K562 (cell line): ENCODE results near the gene EPPIN. TPM values are rescaled to one million over a fixed set of nuclear protein-coding genes. Genes with fewer than 3 reads are reported as not detected.
A peak's percentile ranks its signal among the peaks of the same experiment; 100 is the strongest.

Experiments
- ATAC-seq: fragments of 200-7000 bp; cut with Tn5 transposase; 3 replicates; pipeline ENCODE4 v1.9.1; 2020; ENCODE audit warnings: moderate library complexity
- BruUV-seq: library from RNA; stranded (reverse); fragments of 400-500 nt; replicated peaks from 2 replicates; lab custom pipeline; 2021; lab: Mats Ljungman, UMichigan
- CTCF ChIA-PET: fragments of 300-600 bp; formaldehyde crosslinking; extraction: SDS; loops from one replicate; lab custom pipeline; 2021; ENCODE audit warnings: low intra/inter-chr PET ratio; lab: Yijun Ruan, JAX
- POLR2A ChIA-PET: fragments of 300-600, 350-650 bp; sonication (Branson Sonifier 250); formaldehyde crosslinking; extraction: SDS; loops from one replicate; lab custom pipeline; 2021; ENCODE audit warnings: antibody characterized with exemption, inconsistent platforms; lab: Yijun Ruan, JAX
- DNase-seq, 4 experiments: peaks; one replicate each; pipeline versions ENCODE4 v3.0.0 to v3.0.0-alpha.2; 2011 to 2018; ENCODE audit warnings: low spot score in 3 of 4, mixed read lengths in 3 of 4; ENCODE audit errors: extremely low read depth in 1 of 4
- FAIRE-seq: peaks from 2 replicates; lab custom pipeline; 2011; peaks lifted over from hg19 to GRCh38; lab: Jason Lieb, UNC
- H2AFZ ChIP-seq: 2 replicates; pipeline ENCODE4 v1.6.0; 2011; ENCODE audit warnings: low read depth, low read length, control low read depth, inconsistent platforms
- H3K27ac ChIP-seq: fragments of 200-600 bp; 3 replicates; pipeline ENCODE4 v1.8.0; 2011; ENCODE audit warnings: low read depth, mild to moderate bottlenecking, control low read depth, inconsistent platforms, low read length, moderate library complexity, mixed read lengths; ENCODE audit errors: extremely low read depth
- H3K27me3 ChIP-seq, 2 experiments: fragments of 300-600 bp in 1 of 2; 2 replicates in 1 of 2; 3 replicates in 1 of 2; pipeline versions ENCODE4 v1.6.0 to v1.8.0; 2011; ENCODE audit warnings: inconsistent platforms in 2 of 2, low read length in 2 of 2, mild to moderate bottlenecking in 1 of 2, mixed read lengths in 1 of 2, moderate library complexity in 1 of 2; ENCODE audit not compliant: control insufficient read depth in 2 of 2, insufficient read depth in 2 of 2
- H3K36me3 ChIP-seq: fragments of 300-600 bp; 3 replicates; pipeline ENCODE4 v1.8.0; 2011; ENCODE audit warnings: mild to moderate bottlenecking, low read length, inconsistent platforms; ENCODE audit not compliant: control insufficient read depth, insufficient read depth
- H3K4me1 ChIP-seq, 2 experiments: fragments of 200-600 bp in 1 of 2; replicated peaks in 1 of 2; 2 replicates in 1 of 2; 3 replicates in 1 of 2; pipeline versions ENCODE4 v1.5.1 to v1.8.0; 2011; ENCODE audit warnings: inconsistent platforms in 2 of 2, low read length in 2 of 2, mild to moderate bottlenecking in 1 of 2, mixed read lengths in 1 of 2, moderate library complexity in 1 of 2; ENCODE audit not compliant: control insufficient read depth in 2 of 2, insufficient read depth in 2 of 2
- H3K4me2 ChIP-seq: 2 replicates; pipeline ENCODE4 v1.6.1; 2011; ENCODE audit warnings: low read length, control low read depth, inconsistent platforms, mixed read lengths; ENCODE audit not compliant: insufficient read depth
- H3K4me3 ChIP-seq: fragments of 200-600 bp; sonication (generic), shearing (Covaris generic); 2 replicates; pipeline ENCODE4 v1.5.1; 2016; ENCODE audit warnings: control low read depth, inconsistent platforms
- H3K79me2 ChIP-seq: fragments of 200-600 bp; 3 replicates; pipeline ENCODE4 v1.8.0; 2011; ENCODE audit warnings: low read length, inconsistent platforms; ENCODE audit not compliant: control insufficient read depth, insufficient read depth
- H3K9ac ChIP-seq, 2 experiments: 2 replicates each; pipeline versions ENCODE4 v1.6.0 to v1.6.1; 2011; ENCODE audit warnings: low read depth in 2 of 2, low read length in 2 of 2, control low read depth in 1 of 2, inconsistent platforms in 1 of 2, mild to moderate bottlenecking in 1 of 2, mixed read lengths in 1 of 2; ENCODE audit not compliant: insufficient read depth in 1 of 2
- H3K9me1 ChIP-seq: one replicate; pipeline ENCODE4 v1.6.0; 2011; ENCODE audit warnings: inconsistent platforms, mild to moderate bottlenecking, low read length, moderate library complexity; ENCODE audit not compliant: control insufficient read depth, insufficient read depth
- H3K9me3 ChIP-seq: replicated peaks from 2 replicates; pipeline ENCODE4 v1.5.1; 2011; ENCODE audit warnings: low read depth, low read length, inconsistent platforms; ENCODE audit not compliant: control insufficient read depth, insufficient read depth
- H4K20me1 ChIP-seq: replicated peaks from 2 replicates; pipeline ENCODE4 v1.6.1; 2011; ENCODE audit warnings: low read length, inconsistent platforms, mixed read lengths; ENCODE audit not compliant: control insufficient read depth, insufficient read depth
- NEUROD1 ChIP-seq: fragments of 150-350 bp; IDR thresholded peaks from 2 replicates; pipeline ENCODE4 v1.6.1; 2014; ENCODE audit warnings: borderline replicate concordance, low read length, low read depth; ENCODE audit not compliant: partially characterized antibody
- NKRF ChIP-seq: fragments of 450-650 bp; IDR thresholded peaks from 2 replicates; pipeline ENCODE4 v1.6.1; 2016; ENCODE audit warnings: borderline replicate concordance
- UBTF ChIP-seq, 2 experiments: IDR thresholded peaks; 2 replicates each; pipeline ENCODE4 v1.6.1; 2012; ENCODE audit warnings: improper control_type of control experiment in 2 of 2, low read depth in 2 of 2, low read length in 2 of 2, borderline replicate concordance in 1 of 2
- ZBTB26 ChIP-seq: fragments of 450-650 bp; formaldehyde crosslinking; IDR thresholded peaks from 2 replicates; pipeline ENCODE4 v1.4.0; 2022; ENCODE audit warnings: missing genetic modification characterization
- ZMIZ1 ChIP-seq, 2 experiments: fragments of 150-350 bp in 1 of 2; IDR thresholded peaks; 2 replicates each; pipeline ENCODE4 v1.6.1; 2012 to 2016; ENCODE audit warnings: low read depth in 2 of 2, low read length in 2 of 2, mild to moderate bottlenecking in 1 of 2, moderate library complexity in 1 of 2
- WGBS: fragments of 100-300 bp; shearing (Covaris generic); methylation state at CpG from one replicate; pipeline ENCODE4 v1.1.6; 2016; ENCODE audit warnings: low coverage, mixed read lengths; ENCODE audit not compliant: insufficient coverage; ENCODE audit errors: missing lambda C conversion rate; 5-methylcytosine and 5-hydroxymethylcytosine counted together
- in situ Hi-C: fragments of 300-500 bp; cut with MboI; formaldehyde crosslinking; loops from 4 replicates; pipeline ENCODE4 v1.15.0; 2018; ENCODE audit warnings: inconsistent platforms, mixed read lengths
- intact Hi-C: fragments of 100-400 bp; cut with micrococcal nuclease; formaldehyde crosslinking; loops from 2 replicates; pipeline ENCODE4 v1.14.2; 2022
- polyA plus RNA-seq, 8 experiments: library from polyadenylated mRNA; depleted of rRNA in 4 of 8; stranded (reverse) in 5 of 8; unstranded in 3 of 8; fragments of >200 nt; fragmentation: Nextera tagmentation in 2 of 8; fragmentation: Illumina TruSeq in 1 of 8; extraction: Ambion mirVana in 2 of 8; extraction: Trizol in 1 of 8; gene quantifications; 2 replicates each; pipeline versions ENCODE4 v1.2.1 to v1.2.3, GENCODE V29; 2011 to 2014; ENCODE audit warnings: inconsistent platforms in 1 of 8, missing spikeins in 1 of 8
- total RNA-seq, 7 experiments: library from RNA; depleted of rRNA in 6 of 7; stranded (reverse); fragments of >200 nt in 6 of 7; fragmentation: Illumina TruSeq in 2 of 7; extraction: Trizol in 2 of 7; gene quantifications; 2 replicates each; pipeline versions ENCODE4 v1.2.1 to v1.2.3, GENCODE V29; 2011 to 2021; ENCODE audit warnings: low replicate concordance in 1 of 7

The EPPIN gene
- total and polyA plus RNA-seq, 9 of the 15 experiments (the other 6 are each of a cell fraction or from before 2014, with no cell fraction given) = not detected

GRCh38 chr20:45592574-45593189 lies 45.5 kb upstream of the EPPIN start:
- ChIA-PET CTCF (interaction anchor here (0.6 to 3.5 kb wide), 5 partner anchors 102 to 183 kb away, joined by 3 to 29 read pairs (median 3); no protein-coding TSS in a partner anchor), POLR2A (no interaction called here)
- no peak overlapping the region for H3K27ac ChIP-seq
- peak; percentile 94 for FAIRE-seq
- no peaks in the 10 kb centered on the region for H3K36me3 ChIP-seq
- peak; percentile 19 to 71 (median 40) for DNase-seq
- no peak overlapping the region for H3K4me2 ChIP-seq
- peaks cover 0 to 3% of the 10 kb centered on the region in 2 experiments; a peak in 1 of 5 replicates for H3K27me3 ChIP-seq
- no peaks in the 10 kb centered on the region for H3K4me1 ChIP-seq
- no peak overlapping the region for H2AFZ ChIP-seq
- no peak overlapping the region for H3K4me3 ChIP-seq
- in situ Hi-C loops (no loop called here), intact Hi-C loops (loop anchor here (1.0 kb wide), 1 partner anchor 179 kb away; no protein-coding TSS in a partner anchor)
- no peaks in the 10 kb centered on the region for H3K79me2 ChIP-seq
- H4K20me1 ChIP-seq = no peaks in the 10 kb centered on the region
- no peaks in the 10 kb centered on the region for H3K9me3 ChIP-seq
- ATAC-seq = peak; percentile 92
- WGBS = 1% methylated on average over 4 of the region's 5 CpGs
- BruUV-seq = no TSS peak
- no peak overlapping the region for H3K9ac ChIP-seq
- no peaks in the 10 kb centered on the region for H3K9me1 ChIP-seq
- TF ChIP-seq ZMIZ1 (IDR thresholded peaks at IDR 0.05; ENCODE audit: low read depth in 2 of 2, low read length in 2 of 2) = no peak
- no peak for TF ChIP-seq NKRF
- no peak for TF ChIP-seq ZBTB26 (CRISPR knock-in tag)
- no peak for TF ChIP-seq NEUROD1
- TF ChIP-seq UBTF (IDR thresholded peaks at IDR 0.05; ENCODE audit: borderline replicate concordance in 1 of 2, low read depth in 2 of 2, low read length in 2 of 2) = no peak
